GM23338 (cell line): ENCODE measurements around the gene TMEM51. TPM values are rescaled to one million over a fixed set of nuclear protein-coding genes. Genes with fewer than 3 reads are reported as not detected.

ENCODE experiments used
- ATAC-seq: fragments of 200-7000 bp; cut with Tn5 transposase; 3 replicates; pipeline ENCODE4 v1.9.1; 2020
- DNase-seq: peaks from one replicate; pipeline ENCODE4 v3.0.0-alpha.2; 2015; ENCODE audit warnings: low spot score
- H2AFZ ChIP-seq: fragments of 200-600 bp; sonication (generic); 2 replicates; pipeline ENCODE4 v1.8.0; 2016; ENCODE audit warnings: antibody characterized with exemption, mild to moderate bottlenecking, moderate library complexity
- H3F3A ChIP-seq: fragments of 200-600 bp; sonication (generic); replicated peaks from 2 replicates; pipeline ENCODE4 v1.8.0; 2017; ENCODE audit warnings: antibody characterized with exemption, mixed run types, low read depth
- H3K27ac ChIP-seq: fragments of 200-600 bp; sonication (generic); 2 replicates; pipeline ENCODE4 v1.6.1; 2016; ENCODE audit warnings: low read depth
- H3K27me3 ChIP-seq: fragments of 200-600 bp; sonication (generic); 2 replicates; pipeline ENCODE4 v1.8.0; 2016; ENCODE audit warnings: mild to moderate bottlenecking, mixed run types, moderate library complexity; ENCODE audit not compliant: insufficient read depth
- H3K36me3 ChIP-seq: fragments of 200-600 bp; sonication (generic); 2 replicates; pipeline ENCODE4 v1.8.0; 2016; ENCODE audit warnings: mild to moderate bottlenecking; ENCODE audit not compliant: insufficient read depth
- H3K4me1 ChIP-seq: fragments of 200-600 bp; sonication (generic); 2 replicates; pipeline ENCODE4 v1.8.0; 2016; ENCODE audit warnings: mild to moderate bottlenecking, moderate library complexity; ENCODE audit not compliant: insufficient read depth
- H3K4me2 ChIP-seq: fragments of 200-600 bp; sonication (generic); 2 replicates; pipeline ENCODE4 v1.7.1; 2017; ENCODE audit warnings: mixed run types
- H3K4me3 ChIP-seq: fragments of 200-600 bp; sonication (generic); 2 replicates; pipeline ENCODE4 v1.6.1; 2016; ENCODE audit warnings: mixed run types
- H3K79me2 ChIP-seq: fragments of 200-600 bp; sonication (generic); replicated peaks from 2 replicates; pipeline ENCODE4 v1.8.0; 2017; ENCODE audit warnings: mild to moderate bottlenecking; ENCODE audit not compliant: insufficient read depth
- H3K9me2 ChIP-seq: fragments of 200-600 bp; sonication (generic); 2 replicates; pipeline ENCODE4 v1.8.0; 2017; ENCODE audit not compliant: insufficient read depth
- H4K20me1 ChIP-seq: fragments of 200-600 bp; sonication (generic); replicated peaks from 2 replicates; pipeline ENCODE4 v1.8.0; 2017; ENCODE audit warnings: mild to moderate bottlenecking; ENCODE audit not compliant: insufficient read depth
- H3K27ac Mint-ChIP-seq: 2 replicates; pipeline ENCODE4 v1.8.0; 2020; ENCODE audit warnings: inconsistent platforms, mild to moderate bottlenecking, moderate library complexity, mixed read lengths
- H3K27me3 Mint-ChIP-seq: 3 replicates; pipeline ENCODE4 v1.8.0; 2022; ENCODE audit warnings: low read depth, mild to moderate bottlenecking, moderate library complexity, mixed read lengths, inconsistent platforms; ENCODE audit not compliant: insufficient read depth, poor library complexity
- H3K36me3 Mint-ChIP-seq: 3 replicates; pipeline ENCODE4 v1.8.0; 2021; ENCODE audit warnings: low read depth, mild to moderate bottlenecking, inconsistent platforms, moderate library complexity, mixed read lengths
- H3K4me1 Mint-ChIP-seq: 3 replicates; pipeline ENCODE4 v1.8.0; 2020; ENCODE audit warnings: mild to moderate bottlenecking, inconsistent platforms, mixed read lengths
- H3K4me3 Mint-ChIP-seq: 3 replicates; pipeline ENCODE4 v1.8.0; 2021; ENCODE audit warnings: moderate library complexity, mild to moderate bottlenecking, inconsistent platforms, mixed read lengths
- H3K9me3 Mint-ChIP-seq: 3 replicates; pipeline ENCODE4 v1.8.0; 2020; ENCODE audit warnings: moderate library complexity, mild to moderate bottlenecking, inconsistent platforms, mixed read lengths
- CREB1 ChIP-seq: fragments of 250-450 bp; sonication (Bioruptor Pico); IDR thresholded peaks from 2 replicates; pipeline ENCODE4 v1.5.0; 2020; ENCODE audit warnings: low read depth, mild to moderate bottlenecking, moderate library complexity
- NANOG ChIP-seq: IDR thresholded peaks from 2 replicates; pipeline ENCODE4 v1.6.1; 2016; ENCODE audit warnings: antibody characterized with exemption, borderline replicate concordance
- POLR2AphosphoS5 ChIP-seq: IDR thresholded peaks from 2 replicates; pipeline ENCODE4 v1.6.1; 2016; ENCODE audit warnings: antibody characterized with exemption, low read depth
- ZNF331 ChIP-seq: fragments of 250-450 bp; sonication (Bioruptor Pico); IDR thresholded peaks from 2 replicates; pipeline ENCODE4 v1.5.0; 2020; ENCODE audit warnings: low read depth, mild to moderate bottlenecking, moderate library complexity
- ZNF462 ChIP-seq: fragments of 250-450 bp; sonication (Bioruptor Pico); IDR thresholded peaks from 2 replicates; pipeline ENCODE4 v1.5.0; 2020; ENCODE audit warnings: mild to moderate bottlenecking, moderate library complexity
- polyA plus RNA-seq: library from polyadenylated mRNA; unstranded; fragments of >200 nt; fragmentation: Nextera tagmentation; extraction: Ambion mirVana; gene quantifications from 2 replicates; pipeline ENCODE4 v1.2.1, GENCODE V29; 2016
- total RNA-seq: library from RNA; depleted of rRNA; stranded (reverse); fragments of >200 nt; shearing (Covaris generic); gene quantifications from 2 replicates; pipeline ENCODE4 v1.2.3, GENCODE V29; 2014
- TF ChIP-seq, protein P1 (sequence below): IDR thresholded peaks from one replicate; pipeline ENCODE4 v1.6.1; 2018; ENCODE audit warnings: antibody characterized with exemption; ENCODE audit not compliant: unreplicated experiment
- TF ChIP-seq, protein P2 (sequence below), 2 experiments: fragments of 200-600 bp in 1 of 2; sonication (generic) in 1 of 2; conservative IDR thresholded peaks; 2 replicates each; pipeline versions ENCODE4 v1.5.1 to v1.6.1; 2016 to 2017; ENCODE audit warnings: antibody characterized with exemption in 2 of 2, low read depth in 2 of 2, mild to moderate bottlenecking in 2 of 2, moderate library complexity in 1 of 2

TMEM51 gene
- total and polyA plus RNA-seq, 2 experiments from 2014 or later: 4.0 to 5.2 TPM

DNA sequence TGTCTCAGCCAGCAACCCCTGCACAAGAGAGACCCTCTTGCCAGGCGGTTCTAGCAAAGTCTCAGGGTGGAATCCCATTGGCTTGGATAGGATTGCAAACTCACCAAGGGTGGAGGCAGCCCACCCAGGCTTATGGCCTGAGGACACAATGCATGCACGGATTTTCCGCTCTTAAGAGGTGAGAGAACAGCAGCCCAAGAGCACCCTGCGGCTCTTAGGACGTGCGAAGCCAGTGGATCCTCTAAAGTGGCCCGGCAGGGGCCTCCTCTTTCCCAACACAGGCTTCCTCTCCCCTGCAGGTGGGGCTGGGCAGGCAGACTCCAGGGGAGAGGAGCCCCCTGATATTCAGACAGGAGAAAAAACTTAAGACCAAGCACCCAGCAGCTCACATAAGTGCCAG lies 31.2 kb upstream of the TMEM51 start (continued):
- TF ChIP-seq, protein P1, sequence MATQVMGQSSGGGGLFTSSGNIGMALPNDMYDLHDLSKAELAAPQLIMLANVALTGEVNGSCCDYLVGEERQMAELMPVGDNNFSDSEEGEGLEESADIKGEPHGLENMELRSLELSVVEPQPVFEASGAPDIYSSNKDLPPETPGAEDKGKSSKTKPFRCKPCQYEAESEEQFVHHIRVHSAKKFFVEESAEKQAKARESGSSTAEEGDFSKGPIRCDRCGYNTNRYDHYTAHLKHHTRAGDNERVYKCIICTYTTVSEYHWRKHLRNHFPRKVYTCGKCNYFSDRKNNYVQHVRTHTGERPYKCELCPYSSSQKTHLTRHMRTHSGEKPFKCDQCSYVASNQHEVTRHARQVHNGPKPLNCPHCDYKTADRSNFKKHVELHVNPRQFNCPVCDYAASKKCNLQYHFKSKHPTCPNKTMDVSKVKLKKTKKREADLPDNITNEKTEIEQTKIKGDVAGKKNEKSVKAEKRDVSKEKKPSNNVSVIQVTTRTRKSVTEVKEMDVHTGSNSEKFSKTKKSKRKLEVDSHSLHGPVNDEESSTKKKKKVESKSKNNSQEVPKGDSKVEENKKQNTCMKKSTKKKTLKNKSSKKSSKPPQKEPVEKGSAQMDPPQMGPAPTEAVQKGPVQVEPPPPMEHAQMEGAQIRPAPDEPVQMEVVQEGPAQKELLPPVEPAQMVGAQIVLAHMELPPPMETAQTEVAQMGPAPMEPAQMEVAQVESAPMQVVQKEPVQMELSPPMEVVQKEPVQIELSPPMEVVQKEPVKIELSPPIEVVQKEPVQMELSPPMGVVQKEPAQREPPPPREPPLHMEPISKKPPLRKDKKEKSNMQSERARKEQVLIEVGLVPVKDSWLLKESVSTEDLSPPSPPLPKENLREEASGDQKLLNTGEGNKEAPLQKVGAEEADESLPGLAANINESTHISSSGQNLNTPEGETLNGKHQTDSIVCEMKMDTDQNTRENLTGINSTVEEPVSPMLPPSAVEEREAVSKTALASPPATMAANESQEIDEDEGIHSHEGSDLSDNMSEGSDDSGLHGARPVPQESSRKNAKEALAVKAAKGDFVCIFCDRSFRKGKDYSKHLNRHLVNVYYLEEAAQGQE: no peak
- TF ChIP-seq CREB1: no peak

- no peak overlapping the region for H3K4me3 Mint-ChIP-seq
- no peaks in the 10 kb centered on the region for H3K9me3 Mint-ChIP-seq
- ATAC-seq: no peak
- H3K4me1 Mint-ChIP-seq: no peaks in the 10 kb centered on the region
- Histone ChIP-seq H3K4me2 (no peak overlapping the region), H2AFZ (no peak overlapping the region), H3K4me3 (no peak overlapping the region), H3F3A (no peaks in the 10 kb centered on the region), H3K27ac (no peak overlapping the region), H3K4me1 (no peaks in the 10 kb centered on the region), H3K36me3 (no peaks in the 10 kb centered on the region), H3K9me2 (0 out of 2 replicates have a peak, but pooled peaks cover 3% of the 10 kb centered on the region), H3K27me3 (no peaks in the 10 kb centered on the region), H4K20me1 (no peaks in the 10 kb centered on the region), H3K79me2 (no peaks in the 10 kb centered on the region)
- DNase-seq: no peak
- H3K27me3 Mint-ChIP-seq: peaks cover 4% of the 10 kb centered on the region
- no peaks in the 10 kb centered on the region for H3K36me3 Mint-ChIP-seq
- no peak overlapping the region for H3K27ac Mint-ChIP-seq
- no peak for TF ChIP-seq ZNF462
- no peak for TF ChIP-seq POLR2AphosphoS5
- no peak for TF ChIP-seq ZNF331 (CRISPR knock-in tag)
- TF ChIP-seq, protein P2, sequence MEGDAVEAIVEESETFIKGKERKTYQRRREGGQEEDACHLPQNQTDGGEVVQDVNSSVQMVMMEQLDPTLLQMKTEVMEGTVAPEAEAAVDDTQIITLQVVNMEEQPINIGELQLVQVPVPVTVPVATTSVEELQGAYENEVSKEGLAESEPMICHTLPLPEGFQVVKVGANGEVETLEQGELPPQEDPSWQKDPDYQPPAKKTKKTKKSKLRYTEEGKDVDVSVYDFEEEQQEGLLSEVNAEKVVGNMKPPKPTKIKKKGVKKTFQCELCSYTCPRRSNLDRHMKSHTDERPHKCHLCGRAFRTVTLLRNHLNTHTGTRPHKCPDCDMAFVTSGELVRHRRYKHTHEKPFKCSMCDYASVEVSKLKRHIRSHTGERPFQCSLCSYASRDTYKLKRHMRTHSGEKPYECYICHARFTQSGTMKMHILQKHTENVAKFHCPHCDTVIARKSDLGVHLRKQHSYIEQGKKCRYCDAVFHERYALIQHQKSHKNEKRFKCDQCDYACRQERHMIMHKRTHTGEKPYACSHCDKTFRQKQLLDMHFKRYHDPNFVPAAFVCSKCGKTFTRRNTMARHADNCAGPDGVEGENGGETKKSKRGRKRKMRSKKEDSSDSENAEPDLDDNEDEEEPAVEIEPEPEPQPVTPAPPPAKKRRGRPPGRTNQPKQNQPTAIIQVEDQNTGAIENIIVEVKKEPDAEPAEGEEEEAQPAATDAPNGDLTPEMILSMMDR (conservative IDR thresholded peaks at IDR 0.05; ENCODE audit: low read depth in 2 of 2): no peak
- TF ChIP-seq NANOG: no peak
Observed at GRCh38 chr1:15123270-15123669, 30.3 kb upstream of the TMEM51 start.
